H9 (cell line): ENCODE results near the gene IGFBP7. TPM values are rescaled to one million over a fixed set of nuclear protein-coding genes. Genes with fewer than 3 reads are reported as not detected.

Source experiments
- DNase-seq: peaks from one replicate; pipeline ENCODE4 v3.0.0-alpha.2; 2017
- H2AFZ ChIP-seq: one replicate; pipeline ENCODE4 v1.6.1; 2013; ENCODE audit warnings: mild to moderate bottlenecking, low read length, control low read depth, moderate library complexity
- H2AK5ac ChIP-seq: 2 replicates; pipeline ENCODE4 v1.6.1; 2013; ENCODE audit warnings: low read length, control low read depth, mixed read lengths; ENCODE audit not compliant: insufficient read length
- H2BK120ac ChIP-seq: one replicate; pipeline ENCODE4 v1.6.1; 2013; ENCODE audit warnings: low read depth, mild to moderate bottlenecking, low read length, control low read depth, inconsistent platforms; ENCODE audit not compliant: poor library complexity, severe bottlenecking
- H2BK12ac ChIP-seq: 2 replicates; pipeline ENCODE4 v1.6.1; 2013; ENCODE audit warnings: low read length, control low read depth, mixed read lengths, low read depth; ENCODE audit not compliant: insufficient read length
- H2BK15ac ChIP-seq: 2 replicates; pipeline ENCODE4 v1.6.1; 2013; ENCODE audit warnings: low read depth, low read length, control low read depth
- H2BK20ac ChIP-seq: one replicate; pipeline ENCODE4 v1.6.1; 2013; ENCODE audit warnings: low read depth, mild to moderate bottlenecking, low read length, control low read depth, inconsistent platforms; ENCODE audit not compliant: poor library complexity, severe bottlenecking
- H2BK5ac ChIP-seq: 2 replicates; pipeline ENCODE4 v1.6.1; 2013; ENCODE audit warnings: low read length, control low read depth, mixed read lengths; ENCODE audit not compliant: insufficient read length
- H3K14ac ChIP-seq: 2 replicates; pipeline ENCODE4 v1.6.1; 2013; ENCODE audit warnings: low read length, control low read depth; ENCODE audit not compliant: insufficient read depth
- H3K18ac ChIP-seq: 2 replicates; pipeline ENCODE4 v1.6.1; 2013; ENCODE audit warnings: low read depth, mild to moderate bottlenecking, mixed read lengths, low read length, control low read depth; ENCODE audit not compliant: insufficient read length
- H3K23ac ChIP-seq: 2 replicates; pipeline ENCODE4 v1.6.1; 2013; ENCODE audit warnings: low read length, control low read depth, mixed read lengths, low read depth; ENCODE audit not compliant: insufficient read length
- H3K23me2 ChIP-seq: 2 replicates; pipeline ENCODE4 v1.6.1; 2013; ENCODE audit warnings: low read depth, mild to moderate bottlenecking, mixed read lengths, low read length, control low read depth; ENCODE audit not compliant: insufficient read length, poor library complexity, severe bottlenecking
- H3K27ac ChIP-seq: 2 replicates; pipeline ENCODE4 v1.5.1; 2013; ENCODE audit warnings: low read length, control low read depth, mixed read lengths, low read depth; ENCODE audit not compliant: insufficient read length
- H3K27me3 ChIP-seq: 2 replicates; pipeline ENCODE4 v1.6.1; 2013; ENCODE audit warnings: low read length, control low read depth, inconsistent platforms; ENCODE audit not compliant: insufficient read depth
- H3K4ac ChIP-seq: 2 replicates; pipeline ENCODE4 v1.6.1; 2013; ENCODE audit warnings: low read depth, mild to moderate bottlenecking, control low read depth, inconsistent platforms, low read length, moderate library complexity
- H3K4me1 ChIP-seq: 2 replicates; pipeline ENCODE4 v1.6.1; 2013; ENCODE audit warnings: low read length, control low read depth, inconsistent platforms; ENCODE audit not compliant: insufficient read depth
- H3K4me2 ChIP-seq: 2 replicates; pipeline ENCODE4 v1.6.1; 2013; ENCODE audit warnings: low read length, control low read depth, mixed read lengths; ENCODE audit not compliant: insufficient read length, insufficient read depth
- H3K56ac ChIP-seq: 2 replicates; pipeline ENCODE4 v1.6.1; 2013; ENCODE audit warnings: low read depth, mild to moderate bottlenecking, mixed read lengths, low read length, control low read depth; ENCODE audit not compliant: insufficient read length
- H3K79me1 ChIP-seq: 2 replicates; pipeline ENCODE4 v1.6.1; 2013; ENCODE audit warnings: low read depth, mild to moderate bottlenecking, moderate library complexity, low read length, control low read depth, inconsistent platforms; ENCODE audit not compliant: insufficient read depth, poor library complexity, severe bottlenecking
- H3K79me2 ChIP-seq: 2 replicates; pipeline ENCODE4 v1.6.1; 2013; ENCODE audit warnings: low read length, control low read depth, inconsistent platforms; ENCODE audit not compliant: insufficient read depth
- H3K9ac ChIP-seq: 2 replicates; pipeline ENCODE4 v1.6.1; 2013; ENCODE audit warnings: low read length, control low read depth, mixed read lengths; ENCODE audit not compliant: insufficient read length; ENCODE audit errors: extremely low read depth
- H3K9me3 ChIP-seq: one replicate; pipeline ENCODE4 v1.6.1; 2013; ENCODE audit warnings: low read depth, low read length, inconsistent platforms; ENCODE audit not compliant: control insufficient read depth
- H3T11ph ChIP-seq: one replicate; pipeline ENCODE4 v1.6.1; 2013; ENCODE audit warnings: mild to moderate bottlenecking, low read length, control low read depth, inconsistent platforms
- H4K20me1 ChIP-seq: one replicate; pipeline ENCODE4 v1.6.1; 2013; ENCODE audit not compliant: control insufficient read depth, insufficient read length, insufficient read depth
- H4K5ac ChIP-seq: 2 replicates; pipeline ENCODE4 v1.6.1; 2013; ENCODE audit warnings: low read depth, mild to moderate bottlenecking, mixed read lengths, low read length, control low read depth; ENCODE audit not compliant: insufficient read length
- H4K8ac ChIP-seq: replicated peaks from 2 replicates; pipeline ENCODE4 v1.6.1; 2013; ENCODE audit warnings: low read length, control low read depth, mixed read lengths, low read depth; ENCODE audit not compliant: insufficient read length
- H4K91ac ChIP-seq: 2 replicates; pipeline ENCODE4 v1.6.1; 2013; ENCODE audit warnings: low read depth, mild to moderate bottlenecking, moderate library complexity, mixed read lengths, low read length, control low read depth; ENCODE audit not compliant: insufficient read length
- H3K27ac Mint-ChIP-seq, 3 experiments: 2 replicates in 2 of 3; 3 replicates in 1 of 3; pipeline ENCODE4 v1.8.0; 2020 to 2021; ENCODE audit warnings: mixed read lengths in 3 of 3, mild to moderate bottlenecking in 1 of 3, moderate library complexity in 1 of 3
- H3K27me3 Mint-ChIP-seq: 2 replicates; pipeline ENCODE4 v1.8.0; 2021; ENCODE audit warnings: low read depth, mild to moderate bottlenecking, moderate library complexity, mixed read lengths
- H3K36me3 Mint-ChIP-seq, 3 experiments: 2 replicates in 2 of 3; 3 replicates in 1 of 3; pipeline ENCODE4 v1.8.0; 2020 to 2021; ENCODE audit warnings: low read depth in 3 of 3, mixed read lengths in 3 of 3; ENCODE audit not compliant: insufficient read depth in 1 of 3
- H3K4me1 Mint-ChIP-seq, 2 experiments: 2 replicates each; pipeline ENCODE4 v1.8.0; 2020; ENCODE audit warnings: mixed read lengths in 2 of 2
- H3K4me3 Mint-ChIP-seq, 2 experiments: 2 replicates in 1 of 2; 3 replicates in 1 of 2; pipeline ENCODE4 v1.8.0; 2020 to 2021; ENCODE audit warnings: mild to moderate bottlenecking in 2 of 2, mixed read lengths in 2 of 2, moderate library complexity in 1 of 2
- H3K9me3 Mint-ChIP-seq, 2 experiments: 2 replicates in 1 of 2; 3 replicates in 1 of 2; pipeline ENCODE4 v1.8.0; 2020; ENCODE audit warnings: mild to moderate bottlenecking in 2 of 2, mixed read lengths in 2 of 2, moderate library complexity in 1 of 2
- WGBS: extraction: QIAGEN DNeasy Blood & Tissue Kit; methylation state at CpG from one replicate; pipeline ENCODE4 v1.1.7; 2013; ENCODE audit warnings: missing lambda C conversion rate, low lambda C conversion rate, mixed read lengths; ENCODE audit not compliant: insufficient read length; ENCODE audit errors: extremely low coverage; 5-methylcytosine and 5-hydroxymethylcytosine counted together
- total RNA-seq: library from RNA; stranded (reverse); gene quantifications from 2 replicates; pipeline ENCODE4 v1.2.1, GENCODE V29; 2021
- TF ChIP-seq, protein P1 (sequence below): fragments of 200-600 bp; sonication (generic); conservative IDR thresholded peaks from 3 replicates; pipeline ENCODE4 v1.8.0; 2021; ENCODE audit warnings: antibody characterized with exemption, mild to moderate bottlenecking

IGFBP7 gene
- total RNA-seq, 1 experiment from 2014 or later, result 0.37 TPM

DNA sequence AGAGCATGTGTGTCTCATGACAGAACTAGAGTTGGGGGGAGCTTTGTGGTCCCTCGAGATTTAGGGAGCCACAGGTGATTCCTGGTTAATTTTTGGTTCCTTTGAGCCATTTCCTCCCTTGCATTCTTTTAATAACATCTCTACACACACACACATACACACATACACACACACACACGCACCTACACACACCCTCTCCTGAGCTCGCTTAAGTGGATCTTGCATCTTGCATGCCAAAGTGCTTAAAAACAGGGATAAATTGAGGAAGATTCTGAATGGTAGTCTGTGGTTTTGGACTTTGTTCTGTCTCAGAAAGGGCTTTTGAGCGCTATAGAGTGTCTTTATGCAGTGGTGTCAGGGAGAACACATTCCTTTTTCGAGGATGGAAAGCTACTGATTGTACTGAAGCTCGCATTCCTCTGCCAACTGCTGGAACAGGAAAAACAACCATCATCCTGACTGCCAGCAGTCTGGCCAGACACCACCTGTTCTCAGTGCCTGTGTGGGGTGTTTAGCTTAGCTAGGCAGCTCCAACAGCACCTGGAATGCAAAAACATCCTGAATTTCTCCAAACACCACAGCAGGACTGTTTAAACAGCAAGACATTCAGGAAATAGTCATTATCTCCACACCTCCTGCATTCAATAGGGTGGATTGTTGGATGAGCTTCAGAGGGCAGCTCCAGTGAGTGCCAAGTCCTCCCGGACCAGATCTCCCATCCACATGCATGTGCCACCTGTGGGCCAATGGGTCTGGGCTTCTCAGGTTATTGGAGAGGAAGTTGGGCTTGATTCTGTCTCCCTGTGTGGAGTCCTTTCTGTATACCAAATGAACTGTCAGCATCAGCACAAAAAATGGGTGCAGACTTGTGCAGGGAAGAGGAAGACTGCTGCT, 21.9 kb upstream of the IGFBP7 start:
- Histone ChIP-seq H3K4ac (no peak overlapping the region), H3K27me3 (no peaks in the 10 kb centered on the region), H3K56ac (no peak overlapping the region), H4K20me1 (no peaks in the 10 kb centered on the region), H3K23ac (no peak overlapping the region), H3K18ac (no peak overlapping the region), H3K9me3 (peaks cover 8% of the 10 kb centered on the region), H2BK20ac (no peak overlapping the region), H2BK120ac (no peak overlapping the region), H2BK15ac (no peak overlapping the region), H4K5ac (no peak overlapping the region), H3K27ac (no peak overlapping the region), H3K4me1 (peaks cover 7% of the 10 kb centered on the region; the same call in 1 of the 2 replicates), H2BK5ac (no peak overlapping the region), H3K79me1 (no peaks in the 10 kb centered on the region), H3K9ac (no peak overlapping the region), H4K8ac (no peak overlapping the region), H3K14ac (no peak overlapping the region), H3K4me2 (no peak overlapping the region), H2AK5ac (no peak overlapping the region), H2BK12ac (no peak overlapping the region), H4K91ac (no peak overlapping the region), H3K79me2 (no peaks in the 10 kb centered on the region), H3K23me2 (no peaks in the 10 kb centered on the region), H3T11ph (no peak overlapping the region), H2AFZ (no peak overlapping the region)
- Mint-ChIP-seq H3K4me1 (peaks cover 3 to 5% of the 10 kb centered on the region in 2 experiments), H3K9me3 (peaks cover 18 to 30% of the 10 kb centered on the region in 2 experiments), H3K27me3 (peaks cover 2% of the 10 kb centered on the region; the same call in 1 of the 2 replicates), H3K27ac (peak overlapping the region in 1 of 3 experiments; percentile 63; a peak in 2 of 7 replicates), H3K36me3 (peaks cover 8 to 20% (median 14%) of the 10 kb centered on the region in 3 experiments), H3K4me3 (peak overlapping the region in 1 of 2 experiments; percentile 10; a peak in 1 of 5 replicates)
- TF ChIP-seq, protein P1, sequence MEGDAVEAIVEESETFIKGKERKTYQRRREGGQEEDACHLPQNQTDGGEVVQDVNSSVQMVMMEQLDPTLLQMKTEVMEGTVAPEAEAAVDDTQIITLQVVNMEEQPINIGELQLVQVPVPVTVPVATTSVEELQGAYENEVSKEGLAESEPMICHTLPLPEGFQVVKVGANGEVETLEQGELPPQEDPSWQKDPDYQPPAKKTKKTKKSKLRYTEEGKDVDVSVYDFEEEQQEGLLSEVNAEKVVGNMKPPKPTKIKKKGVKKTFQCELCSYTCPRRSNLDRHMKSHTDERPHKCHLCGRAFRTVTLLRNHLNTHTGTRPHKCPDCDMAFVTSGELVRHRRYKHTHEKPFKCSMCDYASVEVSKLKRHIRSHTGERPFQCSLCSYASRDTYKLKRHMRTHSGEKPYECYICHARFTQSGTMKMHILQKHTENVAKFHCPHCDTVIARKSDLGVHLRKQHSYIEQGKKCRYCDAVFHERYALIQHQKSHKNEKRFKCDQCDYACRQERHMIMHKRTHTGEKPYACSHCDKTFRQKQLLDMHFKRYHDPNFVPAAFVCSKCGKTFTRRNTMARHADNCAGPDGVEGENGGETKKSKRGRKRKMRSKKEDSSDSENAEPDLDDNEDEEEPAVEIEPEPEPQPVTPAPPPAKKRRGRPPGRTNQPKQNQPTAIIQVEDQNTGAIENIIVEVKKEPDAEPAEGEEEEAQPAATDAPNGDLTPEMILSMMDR, result no peak
- no peak for DNase-seq
- WGBS, result no CpG with 5 or more reads among the region's 7 CpGs
